ENCODE data around the gene PRPF8.

DNA sequence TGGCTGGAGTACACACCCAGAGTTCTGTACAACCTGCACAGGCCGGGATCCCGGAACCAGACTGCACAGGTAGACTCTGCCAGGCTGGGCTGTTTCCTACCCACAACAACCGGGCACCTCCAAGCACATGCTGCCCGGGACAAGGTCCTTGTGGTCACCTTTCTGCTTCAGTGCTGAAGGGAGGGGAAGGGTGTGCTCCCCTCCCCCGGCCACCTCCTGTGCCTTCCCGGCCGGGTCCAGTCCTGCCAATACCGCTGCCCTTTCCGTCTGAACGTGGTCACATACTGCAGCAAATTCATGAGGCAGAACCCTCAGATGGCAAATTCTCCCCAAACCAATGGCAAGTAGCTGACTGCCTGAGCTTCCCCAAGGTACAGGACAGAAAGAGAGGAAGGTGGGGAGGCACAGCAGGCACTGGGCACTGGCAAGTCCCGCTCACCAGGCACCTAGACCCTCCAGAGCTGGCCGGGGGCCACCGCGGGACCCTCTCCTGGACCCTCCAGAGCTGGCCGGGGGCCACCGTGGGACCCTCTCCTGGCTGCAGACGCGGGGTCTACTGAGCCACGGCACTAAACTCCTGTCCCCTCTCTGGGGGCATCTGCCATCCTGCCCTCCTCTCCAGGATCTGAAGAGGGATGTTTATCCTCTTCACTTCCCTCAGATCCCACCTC is 78.9 kb downstream of the PRPF8 start:
- TF ChIP-seq, protein P1, sequence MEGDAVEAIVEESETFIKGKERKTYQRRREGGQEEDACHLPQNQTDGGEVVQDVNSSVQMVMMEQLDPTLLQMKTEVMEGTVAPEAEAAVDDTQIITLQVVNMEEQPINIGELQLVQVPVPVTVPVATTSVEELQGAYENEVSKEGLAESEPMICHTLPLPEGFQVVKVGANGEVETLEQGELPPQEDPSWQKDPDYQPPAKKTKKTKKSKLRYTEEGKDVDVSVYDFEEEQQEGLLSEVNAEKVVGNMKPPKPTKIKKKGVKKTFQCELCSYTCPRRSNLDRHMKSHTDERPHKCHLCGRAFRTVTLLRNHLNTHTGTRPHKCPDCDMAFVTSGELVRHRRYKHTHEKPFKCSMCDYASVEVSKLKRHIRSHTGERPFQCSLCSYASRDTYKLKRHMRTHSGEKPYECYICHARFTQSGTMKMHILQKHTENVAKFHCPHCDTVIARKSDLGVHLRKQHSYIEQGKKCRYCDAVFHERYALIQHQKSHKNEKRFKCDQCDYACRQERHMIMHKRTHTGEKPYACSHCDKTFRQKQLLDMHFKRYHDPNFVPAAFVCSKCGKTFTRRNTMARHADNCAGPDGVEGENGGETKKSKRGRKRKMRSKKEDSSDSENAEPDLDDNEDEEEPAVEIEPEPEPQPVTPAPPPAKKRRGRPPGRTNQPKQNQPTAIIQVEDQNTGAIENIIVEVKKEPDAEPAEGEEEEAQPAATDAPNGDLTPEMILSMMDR (IDR thresholded peaks at IDR 0.05): no peak
- no peak for TF ChIP-seq POLR2A (IDR thresholded peaks at IDR 0.05)
